Measurements from ENCODE around the gene PACS1. TPM values are rescaled to one million over a fixed set of nuclear protein-coding genes. Genes with fewer than 3 reads are reported as not detected.
"Not testable (repeated sequence)": the region's sequence is repeated elsewhere in the genome, so short reads cannot be mapped to it uniquely, and the experiment has no call there.

The PACS1 gene
- total RNA-seq, 2 donors from 2014 or later, result 104 to 114 TPM

DNA sequence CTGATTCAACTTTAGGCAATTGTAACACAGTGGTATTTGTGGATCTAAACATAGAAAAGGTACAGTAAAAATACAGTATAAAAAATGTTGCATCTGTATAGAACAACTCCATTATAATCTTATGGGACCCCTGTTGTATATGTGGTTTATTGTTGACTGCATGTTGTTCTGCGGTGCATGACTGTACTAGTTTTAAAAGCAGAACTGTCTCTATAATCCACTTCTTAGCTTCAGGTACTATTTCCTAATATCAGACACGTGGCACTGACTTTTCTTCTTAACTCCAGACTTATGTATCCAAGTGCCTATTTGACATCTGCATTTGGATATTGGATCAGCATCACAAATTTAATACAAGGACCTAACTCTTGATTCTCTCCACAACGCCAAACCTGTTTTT is 41.1 kb downstream of the PACS1 start:
- Mint-ChIP-seq H3K27ac (no peak overlapping the region), H3K27me3 (ENCODE audit: low read depth) (no peaks in the 10 kb centered on the region), H3K36me3 (ENCODE audit: insufficient read depth in 2 of 2) (peaks cover 0 to 9% of the 10 kb centered on the region in 2 donors), H3K4me3 (no peak overlapping the region), H3K9me3 (no peaks in the 10 kb centered on the region), H3K4me1 (ENCODE audit: low read depth) (peaks cover 95% of the 10 kb centered on the region)
- no peak for DNase-seq
- no peak for ATAC-seq (replicated peaks in 1 of 2)

- Mint-ChIP-seq H3K4me1 (ENCODE audit: low read depth) (peaks cover 95% of the 10 kb centered on the region), H3K4me3 (peak overlapping the region in 1 of 2 donors; percentile 57), H3K9me3 (no peaks in the 10 kb centered on the region), H3K27me3 (ENCODE audit: low read depth) (no peaks in the 10 kb centered on the region), H3K36me3 (ENCODE audit: insufficient read depth in 2 of 2) (peaks cover 0 to 7% of the 10 kb centered on the region in 2 donors), H3K27ac (peak overlapping the region; percentile 98)
- DNase-seq, result no peak
- ATAC-seq (replicated peaks in 1 of 2), result no peak
Observed at GRCh38 chr11:66112041-66112491, 42.0 kb downstream of the PACS1 start.

DNA sequence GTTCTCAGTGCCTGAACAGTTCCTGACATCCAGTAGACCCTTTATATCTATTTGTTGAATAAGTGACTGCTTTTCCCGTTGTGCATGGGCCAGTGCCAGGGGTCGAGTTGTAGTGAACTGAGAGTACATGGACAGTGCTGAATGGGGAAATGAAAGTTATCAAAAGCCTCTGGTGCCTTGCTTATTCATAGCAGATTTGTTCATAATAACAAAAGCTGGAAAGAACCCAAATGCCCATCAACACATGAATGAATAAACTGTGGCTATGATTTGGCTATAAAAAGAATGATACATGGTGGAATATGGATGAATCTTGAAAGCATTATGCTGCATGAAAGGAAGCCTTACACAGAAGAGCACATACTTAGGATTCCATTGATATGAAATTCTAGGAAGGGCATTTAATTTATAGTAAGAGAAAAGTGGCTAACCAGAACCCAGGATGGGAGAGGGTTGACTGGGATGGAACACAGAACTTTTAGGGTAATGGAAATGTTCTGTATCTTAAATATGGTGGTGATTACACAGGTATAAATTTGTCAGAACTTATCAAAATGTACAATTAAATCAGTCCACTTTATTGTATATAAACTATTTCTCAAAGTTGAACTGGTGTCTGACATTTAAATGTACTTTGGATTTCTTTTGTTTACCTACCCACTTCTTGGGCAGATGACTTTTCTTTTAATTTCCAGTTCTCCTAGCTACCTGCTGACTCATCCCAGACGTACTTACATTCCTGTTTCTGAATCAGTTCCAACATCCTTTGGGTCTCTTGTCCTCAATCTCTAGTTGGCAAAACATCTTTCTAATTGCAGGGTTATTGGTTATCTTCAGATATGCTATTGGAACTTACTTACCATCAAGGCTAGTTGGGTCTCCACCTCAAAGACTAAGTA is 42.8 kb downstream of the PACS1 start:
- DNase-seq (no peak), ATAC-seq (replicated peaks in 1 of 2) (peak; percentile 29 to 41)
- Mint-ChIP-seq H3K27me3 (ENCODE audit: low read depth) (no peaks in the 10 kb centered on the region), H3K27ac (peak overlapping the region; percentile 98), H3K36me3 (ENCODE audit: insufficient read depth in 2 of 2) (no peaks in the 10 kb centered on the region), H3K9me3 (no peaks in the 10 kb centered on the region), H3K4me3 (peak overlapping the region; percentile 57 to 86), H3K4me1 (ENCODE audit: low read depth) (peaks cover 95% of the 10 kb centered on the region)

- not testable (repeated sequence) for H3K9me3 Mint-ChIP-seq; H3K36me3 Mint-ChIP-seq (ENCODE audit: insufficient read depth in 2 of 2); DNase-seq; ATAC-seq (replicated peaks in 1 of 2); H3K27me3 Mint-ChIP-seq (ENCODE audit: low read depth)
- peak overlapping the region; percentile 76 to 92 for H3K4me3 Mint-ChIP-seq
- peak overlapping the region; percentile 98 for H3K27ac Mint-ChIP-seq
- peaks cover 95% of the 10 kb centered on the region for H3K4me1 Mint-ChIP-seq (ENCODE audit: low read depth)
Observed at GRCh38 chr11:66114957-66115356, 44.9 kb downstream of the PACS1 start.

DNA sequence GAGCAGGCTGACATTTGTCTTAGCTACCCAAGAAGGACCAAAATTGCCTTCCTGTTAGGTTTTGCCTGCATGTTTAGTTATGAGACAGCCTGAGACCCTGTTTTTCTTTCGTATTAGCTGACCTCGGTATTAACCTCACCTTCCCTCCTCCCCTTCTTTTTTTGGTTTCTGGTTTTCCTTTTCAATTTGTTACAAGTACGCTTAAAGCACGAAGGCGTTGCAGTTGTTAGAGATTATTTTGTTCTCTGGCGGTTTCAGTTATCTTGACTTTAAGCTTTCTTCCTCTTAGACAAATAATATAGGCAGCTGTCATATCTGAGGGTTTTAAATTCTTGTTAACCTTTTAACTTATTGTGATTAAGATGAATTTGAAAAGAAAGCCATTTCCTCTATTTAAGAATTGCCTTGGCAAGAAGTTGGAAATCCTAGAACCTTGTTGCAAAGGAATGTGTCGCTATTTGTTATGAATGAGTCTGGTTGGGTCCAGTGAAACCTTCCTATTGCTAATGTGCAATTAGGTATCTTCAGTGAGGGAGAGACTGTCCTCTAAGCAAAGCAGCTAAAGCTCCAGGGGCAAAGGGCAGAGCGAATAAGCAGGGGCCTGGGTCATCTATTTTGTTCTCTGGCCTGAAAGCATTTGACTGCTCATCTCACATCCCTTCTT is 45.7 kb downstream of the PACS1 start:
- Mint-ChIP-seq H3K27ac (peak overlapping the region; percentile 98), H3K4me3 (peak overlapping the region; percentile 76 to 92), H3K9me3 (no peaks in the 10 kb centered on the region), H3K27me3 (ENCODE audit: low read depth) (no peaks in the 10 kb centered on the region), H3K36me3 (ENCODE audit: insufficient read depth in 2 of 2) (no peaks in the 10 kb centered on the region), H3K4me1 (ENCODE audit: low read depth) (peaks cover 99% of the 10 kb centered on the region)
- no peak for DNase-seq
- ATAC-seq (replicated peaks in 1 of 2), result peak; percentile 33 to 49

DNA sequence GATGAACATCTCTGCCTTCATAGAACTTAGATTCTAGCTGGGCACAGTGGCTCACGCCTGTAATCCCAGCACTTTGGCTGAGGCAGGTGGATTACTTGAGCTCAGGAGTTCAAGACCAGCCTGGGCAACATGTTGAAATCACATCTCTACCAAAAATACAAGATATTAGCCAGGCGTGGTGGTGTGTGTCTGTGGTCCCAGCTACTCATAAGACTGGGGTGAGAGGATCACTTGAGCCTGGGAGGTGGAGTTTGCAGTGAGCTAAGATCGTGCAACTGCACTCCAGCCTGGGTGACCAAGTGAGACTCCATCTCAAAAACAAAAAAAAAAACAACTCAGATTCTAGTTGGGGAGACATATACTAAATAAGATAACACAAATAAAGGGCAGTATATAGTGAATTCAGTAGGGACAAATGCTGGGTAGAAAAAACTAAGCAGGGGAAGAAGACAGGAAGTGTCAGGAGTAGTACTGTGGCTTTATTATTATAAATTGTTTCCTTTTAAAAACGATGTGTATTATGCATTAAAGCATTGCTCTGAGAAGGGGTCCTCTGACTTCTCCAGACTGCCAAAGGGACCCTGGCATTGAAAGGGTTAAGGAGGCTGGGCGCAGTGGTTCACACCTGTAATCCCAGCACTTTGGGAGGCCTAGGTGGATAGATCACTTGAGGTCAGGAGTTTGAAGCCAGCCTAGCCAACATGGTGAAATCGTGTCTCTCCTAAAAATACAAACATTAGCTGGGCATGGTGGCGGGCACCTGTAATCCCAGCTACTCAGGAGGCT is 46.7 kb downstream of the PACS1 start:
- peak in 1 of 2 donors; percentile 27 for ATAC-seq (replicated peaks in 1 of 2)
- Mint-ChIP-seq H3K4me1 (ENCODE audit: low read depth) (peaks cover 98% of the 10 kb centered on the region), H3K27me3 (ENCODE audit: low read depth) (no peaks in the 10 kb centered on the region), H3K4me3 (peak overlapping the region; percentile 76 to 92), H3K36me3 (ENCODE audit: insufficient read depth in 2 of 2) (no peaks in the 10 kb centered on the region), H3K9me3 (no peaks in the 10 kb centered on the region), H3K27ac (peak overlapping the region; percentile 98)
- no peak for DNase-seq

GRCh38 chr11:66118847-66119246 is 48.8 kb downstream of the PACS1 start:
- H3K4me3 Mint-ChIP-seq, result peak overlapping the region; percentile 15 to 31
- H3K27me3 Mint-ChIP-seq (ENCODE audit: low read depth), result no peaks in the 10 kb centered on the region
- ATAC-seq (replicated peaks in 1 of 2) (no peak), DNase-seq (no peak)
- H3K27ac Mint-ChIP-seq, result peak overlapping the region; percentile 25
- H3K4me1 Mint-ChIP-seq (ENCODE audit: low read depth), result peaks cover 86% of the 10 kb centered on the region
- no peaks in the 10 kb centered on the region for H3K36me3 Mint-ChIP-seq (ENCODE audit: insufficient read depth in 2 of 2)
- H3K9me3 Mint-ChIP-seq, result no peaks in the 10 kb centered on the region

DNA sequence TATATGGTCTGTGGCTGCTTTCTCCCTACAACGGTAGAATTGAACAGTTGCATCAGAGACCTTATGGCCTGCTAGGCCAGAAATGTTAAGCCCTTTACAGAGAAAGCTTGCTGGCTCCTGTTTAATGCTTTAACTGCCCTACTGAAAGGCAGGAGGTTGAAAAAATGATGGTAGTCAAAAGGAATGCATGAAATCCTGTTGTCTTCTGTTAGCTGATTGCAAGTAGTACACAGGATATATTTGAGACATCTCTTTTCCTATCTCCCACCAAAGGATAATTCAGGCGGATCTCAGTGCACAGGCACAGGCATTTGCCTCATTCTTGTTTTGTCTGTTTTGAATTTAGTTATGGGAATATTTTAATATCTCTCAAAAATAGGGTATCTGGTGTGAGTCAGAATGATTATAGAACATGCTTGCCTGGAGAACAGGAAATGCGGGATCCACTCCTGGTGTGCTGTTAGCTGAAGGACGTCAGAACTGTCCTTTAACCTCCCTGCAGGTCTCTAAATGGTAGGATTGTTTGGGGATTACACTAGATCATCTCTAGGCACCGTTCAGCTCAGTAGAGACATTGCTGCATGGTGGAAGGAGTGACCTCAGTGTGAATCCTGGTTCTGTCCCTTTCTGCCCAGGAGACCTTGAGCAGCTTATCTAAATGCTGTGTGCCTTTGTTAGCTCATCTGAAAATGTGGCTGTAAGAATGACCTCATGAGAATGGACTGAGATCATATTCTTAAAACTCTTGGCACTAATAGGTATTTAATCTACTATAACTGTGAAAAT is 49.5 kb downstream of the PACS1 start:
- Mint-ChIP-seq H3K4me1 (ENCODE audit: low read depth) (peaks cover 87% of the 10 kb centered on the region), H3K36me3 (ENCODE audit: insufficient read depth in 2 of 2) (no peaks in the 10 kb centered on the region), H3K9me3 (no peaks in the 10 kb centered on the region), H3K4me3 (peak overlapping the region in 1 of 2 donors; percentile 15), H3K27me3 (ENCODE audit: low read depth) (no peaks in the 10 kb centered on the region), H3K27ac (peak overlapping the region; percentile 21)
- DNase-seq, result no peak
- no peak for ATAC-seq (replicated peaks in 1 of 2)

- peaks cover 87% of the 10 kb centered on the region for H3K4me1 Mint-ChIP-seq (ENCODE audit: low read depth)
- DNase-seq, result no peak
- H3K27ac Mint-ChIP-seq, result no peak overlapping the region
- H3K36me3 Mint-ChIP-seq (ENCODE audit: insufficient read depth in 2 of 2), result no peaks in the 10 kb centered on the region
- no peaks in the 10 kb centered on the region for H3K9me3 Mint-ChIP-seq
- H3K4me3 Mint-ChIP-seq, result no peak overlapping the region
- no peak for ATAC-seq (replicated peaks in 1 of 2)
- H3K27me3 Mint-ChIP-seq (ENCODE audit: low read depth), result no peaks in the 10 kb centered on the region
Observed at GRCh38 chr11:66121466-66121865, 51.4 kb downstream of the PACS1 start.

DNA sequence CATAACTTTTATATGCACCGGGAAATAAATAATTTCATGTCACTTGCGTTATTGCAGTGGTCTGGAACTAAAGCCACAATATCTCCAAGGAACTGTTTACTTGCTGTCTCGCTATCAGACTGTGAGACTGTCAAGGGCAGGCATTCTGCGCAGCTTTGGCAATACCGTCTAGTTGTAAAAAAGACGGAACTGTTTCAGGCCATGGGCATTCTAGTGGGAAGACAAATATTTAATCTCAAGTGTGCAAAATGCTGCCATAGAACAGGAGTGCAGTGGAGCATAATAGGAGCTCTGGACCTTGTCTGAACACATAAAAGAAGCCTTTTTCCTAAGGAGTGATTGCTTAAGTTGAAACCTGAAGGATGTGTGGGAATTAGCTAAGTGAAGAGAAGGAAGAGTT is 53.8 kb downstream of the PACS1 start:
- H3K36me3 Mint-ChIP-seq (ENCODE audit: insufficient read depth in 2 of 2), result no peaks in the 10 kb centered on the region
- H3K27me3 Mint-ChIP-seq (ENCODE audit: low read depth), result no peaks in the 10 kb centered on the region
- H3K27ac Mint-ChIP-seq, result peak overlapping the region; percentile 88
- H3K9me3 Mint-ChIP-seq, result no peaks in the 10 kb centered on the region
- no peak for ATAC-seq (replicated peaks in 1 of 2)
- DNase-seq, result no peak
- peak overlapping the region in 1 of 2 donors; percentile 53 for H3K4me3 Mint-ChIP-seq
- peaks cover 81% of the 10 kb centered on the region for H3K4me1 Mint-ChIP-seq (ENCODE audit: low read depth)

DNA sequence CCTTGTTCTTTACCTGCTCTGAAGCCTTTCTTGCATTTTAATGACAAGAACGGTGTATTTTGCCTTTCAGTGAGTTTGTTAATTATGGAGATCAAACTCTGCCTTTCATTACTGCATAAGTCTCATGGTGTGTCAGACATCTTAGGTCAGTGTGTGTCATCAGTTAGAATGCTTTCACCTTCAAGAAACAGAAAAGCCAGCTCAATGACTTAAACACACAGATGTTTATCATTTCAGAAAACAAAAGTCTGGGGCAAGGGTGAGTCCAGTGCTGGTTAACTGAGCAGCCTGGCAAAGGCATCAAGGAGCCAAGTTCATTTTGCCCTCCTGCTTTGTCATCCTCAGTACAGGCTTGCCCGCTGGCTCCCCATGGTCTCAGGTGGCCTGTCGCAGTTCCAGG is 54.5 kb downstream of the PACS1 start:
- ATAC-seq (replicated peaks in 1 of 2), result peak; percentile 59 to 60
- no peak for DNase-seq
- H3K27me3 Mint-ChIP-seq (ENCODE audit: low read depth), result no peaks in the 10 kb centered on the region
- H3K27ac Mint-ChIP-seq, result peak overlapping the region; percentile 88
- no peaks in the 10 kb centered on the region for H3K9me3 Mint-ChIP-seq
- H3K4me1 Mint-ChIP-seq (ENCODE audit: low read depth), result peaks cover 74% of the 10 kb centered on the region
- H3K4me3 Mint-ChIP-seq, result peak overlapping the region; percentile 53 to 81
- H3K36me3 Mint-ChIP-seq (ENCODE audit: insufficient read depth in 2 of 2), result no peaks in the 10 kb centered on the region

- H3K27me3 Mint-ChIP-seq (ENCODE audit: low read depth), result no peaks in the 10 kb centered on the region
- peak; percentile 38 for DNase-seq
- peaks cover 74% of the 10 kb centered on the region for H3K4me1 Mint-ChIP-seq (ENCODE audit: low read depth)
- H3K9me3 Mint-ChIP-seq, result no peaks in the 10 kb centered on the region
- no peaks in the 10 kb centered on the region for H3K36me3 Mint-ChIP-seq (ENCODE audit: insufficient read depth in 2 of 2)
- peak; percentile 69 to 70 for ATAC-seq (replicated peaks in 1 of 2)
- peak overlapping the region; percentile 88 for H3K27ac Mint-ChIP-seq
- H3K4me3 Mint-ChIP-seq, result peak overlapping the region; percentile 81
Observed at GRCh38 chr11:66126064-66126463, 56.0 kb downstream of the PACS1 start.
